ENCODE measurements around the gene RBFOX2. TPM values are rescaled to one million over a fixed set of nuclear protein-coding genes. Genes with fewer than 3 reads are reported as not detected.

RBFOX2 gene
- total RNA-seq, 2 experiments from 2014 or later: 0.99 to 1.9 TPM

DNA sequence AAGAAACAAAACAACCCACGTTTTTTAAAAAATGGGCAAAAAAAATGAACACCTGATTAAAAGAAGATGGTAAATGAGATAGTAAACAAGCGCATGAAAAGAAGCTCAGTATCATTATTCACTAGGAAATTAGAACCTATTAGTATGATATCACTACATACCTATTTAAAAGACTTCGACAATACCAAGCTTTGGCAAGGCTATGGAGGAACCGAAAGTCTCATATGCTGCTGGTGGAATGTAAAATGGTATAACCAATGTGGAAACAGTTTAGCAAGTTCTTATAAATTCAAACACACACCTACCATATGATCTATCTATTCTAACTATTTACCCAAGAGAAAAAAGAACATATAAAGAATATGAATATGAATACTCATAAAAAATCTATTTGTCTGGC is 167.2 kb downstream of the RBFOX2 start:
- Mint-ChIP-seq H3K27ac (no peak overlapping the region), H3K9me3 (ENCODE audit: low read depth) (no peaks in the 10 kb centered on the region), H3K36me3 (no peaks in the 10 kb centered on the region), H3K4me1 (no peaks in the 10 kb centered on the region), H3K27me3 (peaks cover 4% of the 10 kb centered on the region), H3K4me3 (no peak overlapping the region)
- no peak for DNase-seq
- CTCF ChIA-PET: no interaction called here
- no peak for ATAC-seq

DNA sequence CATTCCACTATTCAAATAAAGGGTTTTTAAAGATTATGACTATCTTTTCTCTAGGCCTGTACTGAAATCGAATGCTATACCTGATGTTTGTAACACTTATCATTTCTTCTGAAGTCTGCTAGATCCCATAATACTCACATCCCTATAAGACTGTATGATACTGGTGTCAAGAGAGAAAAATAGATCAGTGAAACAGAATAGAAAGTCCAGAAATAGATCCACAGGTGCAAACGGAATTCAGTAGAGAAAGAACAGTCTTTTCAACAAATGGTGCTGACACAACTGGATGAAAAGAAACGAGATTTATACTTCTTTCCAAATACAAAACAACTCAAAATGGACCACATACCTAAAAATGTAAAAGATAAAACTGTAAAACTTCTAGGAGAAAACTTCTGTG is 167.8 kb downstream of the RBFOX2 start:
- H3K4me3 Mint-ChIP-seq: no peak overlapping the region
- no peak overlapping the region for H3K27ac Mint-ChIP-seq
- CTCF ChIA-PET: no interaction called here
- H3K9me3 Mint-ChIP-seq (ENCODE audit: low read depth): no peaks in the 10 kb centered on the region
- ATAC-seq (no peak), DNase-seq (no peak)
- H3K36me3 Mint-ChIP-seq: no peaks in the 10 kb centered on the region
- H3K4me1 Mint-ChIP-seq: no peaks in the 10 kb centered on the region
- H3K27me3 Mint-ChIP-seq: peaks cover 4% of the 10 kb centered on the region

DNA sequence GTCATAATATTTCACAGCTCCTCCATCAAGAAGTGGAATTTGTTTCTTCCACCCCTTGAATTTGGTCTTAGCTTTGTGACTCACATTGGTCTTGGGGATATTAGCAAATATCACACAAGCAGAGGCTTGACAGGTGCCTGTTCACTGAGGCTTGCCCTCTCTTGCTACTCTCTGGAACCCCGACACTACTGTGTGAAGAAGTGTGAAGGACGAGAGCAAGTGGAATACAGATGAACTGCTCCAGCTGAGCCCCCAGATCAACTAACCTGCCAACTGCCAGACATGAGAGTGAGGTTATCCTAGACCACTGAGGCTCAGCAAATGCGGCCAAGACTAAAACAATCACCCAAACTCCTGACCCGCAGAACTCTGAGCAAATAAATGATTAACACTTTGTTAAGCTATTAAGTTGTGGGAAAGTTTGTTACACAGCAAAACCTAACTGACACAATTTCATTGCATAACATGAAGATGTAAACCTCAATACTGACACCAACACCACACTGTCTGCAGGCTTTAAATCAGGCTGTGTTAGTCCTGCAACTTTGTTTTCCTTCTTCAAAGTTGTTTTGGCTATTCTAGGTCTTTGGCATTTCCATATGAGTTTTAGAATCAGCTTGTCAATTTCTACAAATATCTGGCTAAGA is 168.4 kb downstream of the RBFOX2 start:
- Mint-ChIP-seq H3K4me3 (no peak overlapping the region), H3K4me1 (no peaks in the 10 kb centered on the region), H3K36me3 (no peaks in the 10 kb centered on the region), H3K27ac (no peak overlapping the region), H3K9me3 (ENCODE audit: low read depth) (no peaks in the 10 kb centered on the region), H3K27me3 (peaks cover 4% of the 10 kb centered on the region)
- CTCF ChIA-PET: no interaction called here
- ATAC-seq (no peak), DNase-seq (no peak)

DNA sequence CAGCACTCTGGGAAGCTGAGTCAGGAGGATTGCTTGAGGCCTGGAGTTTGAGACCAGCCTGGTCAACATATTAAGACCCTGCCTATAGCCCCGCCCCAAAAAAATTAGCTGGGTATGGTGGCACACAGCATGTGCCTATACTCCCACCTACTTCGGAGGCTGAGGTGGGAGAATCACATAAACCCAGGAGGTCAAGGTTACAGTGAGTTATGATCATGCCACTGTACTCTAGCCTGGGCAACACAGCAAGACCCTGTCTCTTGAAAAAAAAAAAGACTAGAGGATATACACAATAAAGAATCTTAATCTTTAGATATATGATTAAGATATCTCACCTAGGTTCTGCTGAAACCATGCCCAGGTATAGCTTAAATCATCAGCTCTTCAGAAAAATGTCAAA is 174.3 kb downstream of the RBFOX2 start:
- peaks cover 2% of the 10 kb centered on the region for H3K27me3 Mint-ChIP-seq
- H3K4me3 Mint-ChIP-seq: no peak overlapping the region
- CTCF ChIA-PET: no interaction called here
- no peaks in the 10 kb centered on the region for H3K9me3 Mint-ChIP-seq (ENCODE audit: low read depth)
- DNase-seq (no peak), ATAC-seq (no peak)
- no peaks in the 10 kb centered on the region for H3K36me3 Mint-ChIP-seq
- no peak overlapping the region for H3K27ac Mint-ChIP-seq
- H3K4me1 Mint-ChIP-seq: no peaks in the 10 kb centered on the region

DNA sequence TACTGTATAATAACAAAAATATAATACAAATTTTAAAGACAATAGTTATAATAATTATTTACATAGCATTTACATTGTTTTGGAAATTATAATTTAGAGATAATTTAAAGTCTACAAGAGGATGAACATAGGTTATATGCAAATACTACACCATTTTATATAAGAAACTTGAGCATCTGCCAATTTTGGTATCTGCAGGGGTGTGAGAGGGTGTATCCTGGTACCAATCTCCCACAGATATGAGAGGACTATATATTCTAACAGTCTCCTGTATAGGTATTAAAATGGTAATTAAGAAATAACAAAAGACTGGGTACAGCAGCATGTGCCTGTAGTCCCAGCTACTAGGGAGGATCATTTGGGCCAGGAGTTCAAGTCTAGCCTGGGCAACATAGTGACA is 176.5 kb downstream of the RBFOX2 start:
- Mint-ChIP-seq H3K4me3 (no peak overlapping the region), H3K27me3 (peaks cover 2% of the 10 kb centered on the region), H3K36me3 (no peaks in the 10 kb centered on the region), H3K9me3 (ENCODE audit: low read depth) (no peaks in the 10 kb centered on the region), H3K4me1 (no peaks in the 10 kb centered on the region), H3K27ac (no peak overlapping the region)
- ATAC-seq (no peak), DNase-seq (no peak)
- CTCF ChIA-PET: interaction anchor here (0.6 kb wide), 1 partner anchor 447 kb away, joined by 3 read pairs; no protein-coding TSS in a partner anchor

DNA sequence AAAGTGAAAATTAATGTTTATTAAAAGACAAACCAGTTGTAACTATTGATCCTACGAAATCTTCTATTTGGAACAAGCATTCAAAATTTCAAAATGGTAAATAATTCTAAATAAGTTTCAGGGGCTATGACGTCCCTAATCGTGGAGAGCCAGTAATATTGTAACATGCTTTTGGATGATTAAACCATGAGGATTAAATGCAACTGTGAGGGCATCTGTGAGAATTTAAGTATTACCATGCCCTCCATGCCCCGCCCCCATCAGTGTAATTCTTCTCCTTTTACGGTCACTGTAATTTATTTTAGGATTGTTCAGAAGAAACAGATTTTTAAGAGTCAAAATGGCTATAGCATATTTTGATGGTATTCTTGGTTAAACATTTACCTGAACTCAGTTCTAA is 177.8 kb downstream of the RBFOX2 start:
- DNase-seq: no peak
- ATAC-seq: no peak
- H3K4me3 Mint-ChIP-seq: no peak overlapping the region
- H3K27me3 Mint-ChIP-seq: no peaks in the 10 kb centered on the region
- CTCF ChIA-PET: no interaction called here
- no peaks in the 10 kb centered on the region for H3K4me1 Mint-ChIP-seq
- no peaks in the 10 kb centered on the region for H3K36me3 Mint-ChIP-seq
- no peak overlapping the region for H3K27ac Mint-ChIP-seq
- H3K9me3 Mint-ChIP-seq (ENCODE audit: low read depth): no peaks in the 10 kb centered on the region

DNA sequence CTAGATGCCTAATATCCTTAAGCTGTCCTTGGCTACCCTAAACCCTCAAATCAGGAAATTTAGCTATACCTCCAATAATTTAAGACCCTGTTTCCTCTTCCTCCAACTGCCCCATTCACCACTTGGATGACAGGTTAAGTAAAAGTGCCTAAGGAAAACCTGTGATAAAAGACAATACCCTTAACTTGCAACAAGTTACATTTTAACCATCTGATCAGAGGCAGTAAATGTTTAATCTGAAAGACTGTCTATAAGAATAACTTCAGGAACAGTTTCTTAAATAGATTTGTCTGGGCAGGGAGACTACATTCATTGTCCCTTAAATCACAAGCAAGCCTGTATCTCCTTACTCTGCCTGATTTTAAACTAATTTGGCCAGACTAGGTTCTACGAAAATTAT is 181.8 kb downstream of the RBFOX2 start:
- Mint-ChIP-seq H3K9me3 (ENCODE audit: low read depth) (no peaks in the 10 kb centered on the region), H3K27me3 (peaks cover 8% of the 10 kb centered on the region), H3K36me3 (no peaks in the 10 kb centered on the region), H3K27ac (no peak overlapping the region), H3K4me3 (no peak overlapping the region), H3K4me1 (no peaks in the 10 kb centered on the region)
- ATAC-seq (no peak), DNase-seq (no peak)
- CTCF ChIA-PET: interaction anchor here (1.1 kb wide), 1 partner anchor 9 kb away, joined by 4 read pairs; no protein-coding TSS in a partner anchor

DNA sequence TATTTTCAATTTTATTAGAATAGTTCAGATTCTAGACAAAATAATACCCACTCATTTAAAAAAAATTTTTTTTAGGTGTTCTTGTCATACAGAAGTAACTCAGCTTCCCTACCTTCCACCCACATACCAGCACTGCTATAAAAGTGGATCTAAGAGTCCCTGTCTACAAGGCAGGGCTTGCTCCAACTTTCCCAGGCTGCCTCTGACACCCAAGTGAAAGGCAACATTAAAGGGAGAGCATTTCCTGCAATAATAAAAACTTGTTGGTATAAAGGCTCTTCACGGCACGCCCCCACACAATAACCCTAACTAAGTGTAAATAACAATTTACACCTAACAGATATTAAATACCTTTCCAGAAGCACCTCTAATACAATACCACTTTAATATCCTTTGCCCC is 183.7 kb downstream of the RBFOX2 start:
- no peak overlapping the region for H3K27ac Mint-ChIP-seq
- H3K9me3 Mint-ChIP-seq (ENCODE audit: low read depth): no peaks in the 10 kb centered on the region
- H3K4me1 Mint-ChIP-seq: no peaks in the 10 kb centered on the region
- CTCF ChIA-PET: interaction anchor here (0.7 kb wide), 1 partner anchor 63 kb away, joined by 4 read pairs; no protein-coding TSS in a partner anchor
- DNase-seq: no peak
- ATAC-seq: no peak
- H3K36me3 Mint-ChIP-seq: no peaks in the 10 kb centered on the region
- H3K27me3 Mint-ChIP-seq: peaks cover 14% of the 10 kb centered on the region
- H3K4me3 Mint-ChIP-seq: no peak overlapping the region

DNA sequence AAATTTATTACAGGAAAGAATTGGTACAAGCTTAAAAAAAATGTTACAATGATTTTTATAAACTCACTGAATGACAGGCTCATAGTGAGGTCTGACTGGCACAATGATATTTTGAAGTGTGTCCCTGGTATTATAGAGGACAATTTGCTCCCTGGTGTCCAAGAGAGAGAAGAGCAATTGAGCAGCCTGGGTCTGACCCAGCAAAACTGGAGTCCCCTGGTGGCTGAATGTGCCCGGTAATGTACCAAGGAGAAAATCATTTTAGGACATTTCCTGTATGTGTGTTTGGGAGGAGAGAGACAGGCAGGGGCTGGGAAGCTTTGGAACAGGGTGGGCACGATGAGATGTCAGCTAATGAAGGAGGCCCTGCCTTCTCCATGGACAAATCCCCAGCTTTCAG is 185.7 kb downstream of the RBFOX2 start:
- ATAC-seq (no peak), DNase-seq (no peak)
- no peaks in the 10 kb centered on the region for H3K36me3 Mint-ChIP-seq
- peaks cover 26% of the 10 kb centered on the region for H3K27me3 Mint-ChIP-seq
- H3K4me1 Mint-ChIP-seq: no peaks in the 10 kb centered on the region
- CTCF ChIA-PET: no interaction called here
- H3K4me3 Mint-ChIP-seq: no peak overlapping the region
- H3K9me3 Mint-ChIP-seq (ENCODE audit: low read depth): no peaks in the 10 kb centered on the region
- no peak overlapping the region for H3K27ac Mint-ChIP-seq

DNA sequence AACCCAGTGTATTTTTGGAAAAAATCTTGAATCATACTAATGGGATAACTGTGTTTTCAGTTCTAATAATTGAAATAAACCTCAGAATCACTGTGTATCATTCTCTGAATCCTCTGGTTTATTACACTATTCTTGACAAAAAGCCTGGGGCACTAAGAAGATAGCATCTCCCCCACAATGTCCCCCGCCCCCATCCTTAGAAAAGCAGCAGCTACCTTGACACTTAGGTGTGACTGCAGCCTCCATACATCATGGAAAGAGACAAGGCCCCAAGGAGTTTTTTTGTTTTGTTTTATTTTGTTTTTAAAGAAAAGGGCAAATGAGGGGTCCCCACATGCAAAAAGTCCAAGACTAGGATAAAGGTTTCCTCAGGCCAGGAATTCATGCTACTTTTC is 186.1 kb downstream of the RBFOX2 start:
- CTCF ChIA-PET: no interaction called here
- no peak for DNase-seq
- H3K27ac Mint-ChIP-seq: no peak overlapping the region
- peaks cover 26% of the 10 kb centered on the region for H3K27me3 Mint-ChIP-seq
- H3K4me1 Mint-ChIP-seq: no peaks in the 10 kb centered on the region
- no peak for ATAC-seq
- no peaks in the 10 kb centered on the region for H3K36me3 Mint-ChIP-seq
- no peak overlapping the region for H3K4me3 Mint-ChIP-seq
- H3K9me3 Mint-ChIP-seq (ENCODE audit: low read depth): no peaks in the 10 kb centered on the region

DNA sequence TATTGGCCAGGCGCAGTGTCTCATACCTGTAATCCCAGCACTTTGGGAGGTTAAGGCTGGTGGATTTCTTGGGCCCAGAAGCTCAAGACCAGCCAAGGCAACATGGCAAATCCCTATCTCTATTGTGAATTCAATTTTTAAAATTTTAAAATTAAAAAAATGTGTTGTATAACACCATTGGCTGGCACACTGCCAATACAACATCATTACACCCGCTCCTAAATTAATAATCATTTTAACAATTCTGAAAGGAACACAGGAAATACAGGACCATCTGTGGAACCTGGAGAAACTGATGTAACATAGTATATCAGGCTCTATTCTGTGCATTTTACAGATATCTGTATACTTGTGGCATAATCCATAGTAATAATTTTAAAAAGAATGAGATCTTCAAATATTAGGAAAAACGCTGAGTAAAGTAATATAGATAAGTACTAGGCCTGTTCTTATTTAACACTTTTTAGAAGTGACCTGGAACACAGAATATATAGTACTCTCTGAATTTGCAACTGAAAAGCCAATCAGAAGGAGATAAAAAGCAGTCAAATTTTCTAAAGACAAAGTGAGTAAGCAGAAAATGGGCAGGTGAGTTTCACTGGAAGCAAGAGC is 186.6 kb downstream of the RBFOX2 start:
- DNase-seq (no peak), ATAC-seq (no peak)
- Mint-ChIP-seq H3K27ac (no peak overlapping the region), H3K27me3 (peaks cover 26% of the 10 kb centered on the region), H3K4me3 (no peak overlapping the region), H3K9me3 (ENCODE audit: low read depth) (no peaks in the 10 kb centered on the region), H3K36me3 (no peaks in the 10 kb centered on the region), H3K4me1 (no peaks in the 10 kb centered on the region)
- CTCF ChIA-PET: no interaction called here

DNA sequence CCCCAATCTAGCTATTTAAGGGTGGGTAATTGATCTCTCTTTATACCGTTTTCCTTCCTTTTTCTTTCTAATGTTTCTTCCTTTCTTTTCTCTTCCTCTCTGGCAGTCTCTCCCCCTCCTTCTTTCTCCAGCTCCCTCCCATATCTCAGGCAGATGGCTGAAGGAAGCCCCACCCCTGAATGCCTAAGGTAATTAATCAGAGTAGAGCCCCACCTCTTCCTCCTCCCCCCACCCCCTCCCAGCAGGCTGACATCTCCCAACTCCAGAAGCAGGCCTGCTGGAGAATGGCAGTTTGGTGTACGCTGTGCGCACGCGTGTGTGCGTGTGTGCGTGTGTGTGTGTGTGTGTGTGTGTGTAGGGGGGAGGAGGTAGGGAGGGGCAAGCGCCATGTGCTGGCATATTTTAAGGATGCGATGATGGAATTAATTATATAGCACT is 188.3 kb downstream of the RBFOX2 start:
- DNase-seq (no peak), ATAC-seq (no peak)
- CTCF ChIA-PET: no interaction called here
- no peak overlapping the region for H3K4me3 Mint-ChIP-seq
- H3K27me3 Mint-ChIP-seq: peaks cover 28% of the 10 kb centered on the region
- H3K9me3 Mint-ChIP-seq (ENCODE audit: low read depth): no peaks in the 10 kb centered on the region
- H3K4me1 Mint-ChIP-seq: peaks cover 10% of the 10 kb centered on the region
- H3K27ac Mint-ChIP-seq: no peak overlapping the region
- no peaks in the 10 kb centered on the region for H3K36me3 Mint-ChIP-seq

DNA sequence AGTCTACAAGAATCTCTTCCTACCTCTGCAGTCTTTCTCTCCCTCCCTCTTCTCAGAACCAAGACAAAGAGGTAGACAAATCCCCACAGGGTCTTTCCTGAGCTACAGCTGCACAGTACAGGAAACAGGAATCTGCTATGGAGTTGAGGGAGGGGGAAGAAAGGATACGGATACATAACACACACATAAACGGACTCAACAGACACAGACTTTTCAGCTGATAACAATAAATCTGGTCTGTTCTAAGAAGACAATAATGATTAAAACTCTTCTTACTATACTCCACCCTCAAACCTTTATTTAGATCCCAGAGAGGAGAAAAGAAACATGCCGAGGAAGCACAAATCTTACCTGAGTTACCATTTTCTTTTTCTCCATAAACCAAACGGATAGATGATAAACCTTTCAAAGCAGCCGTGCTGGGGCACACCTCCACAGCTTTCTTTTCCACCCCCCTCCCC is 188.8 kb downstream of the RBFOX2 start:
- Mint-ChIP-seq H3K27me3 (peaks cover 33% of the 10 kb centered on the region), H3K4me3 (no peak overlapping the region), H3K36me3 (no peaks in the 10 kb centered on the region), H3K4me1 (peaks cover 11% of the 10 kb centered on the region), H3K9me3 (ENCODE audit: low read depth) (no peaks in the 10 kb centered on the region), H3K27ac (no peak overlapping the region)
- DNase-seq: no peak
- no peak for ATAC-seq
- CTCF ChIA-PET: no interaction called here

DNA sequence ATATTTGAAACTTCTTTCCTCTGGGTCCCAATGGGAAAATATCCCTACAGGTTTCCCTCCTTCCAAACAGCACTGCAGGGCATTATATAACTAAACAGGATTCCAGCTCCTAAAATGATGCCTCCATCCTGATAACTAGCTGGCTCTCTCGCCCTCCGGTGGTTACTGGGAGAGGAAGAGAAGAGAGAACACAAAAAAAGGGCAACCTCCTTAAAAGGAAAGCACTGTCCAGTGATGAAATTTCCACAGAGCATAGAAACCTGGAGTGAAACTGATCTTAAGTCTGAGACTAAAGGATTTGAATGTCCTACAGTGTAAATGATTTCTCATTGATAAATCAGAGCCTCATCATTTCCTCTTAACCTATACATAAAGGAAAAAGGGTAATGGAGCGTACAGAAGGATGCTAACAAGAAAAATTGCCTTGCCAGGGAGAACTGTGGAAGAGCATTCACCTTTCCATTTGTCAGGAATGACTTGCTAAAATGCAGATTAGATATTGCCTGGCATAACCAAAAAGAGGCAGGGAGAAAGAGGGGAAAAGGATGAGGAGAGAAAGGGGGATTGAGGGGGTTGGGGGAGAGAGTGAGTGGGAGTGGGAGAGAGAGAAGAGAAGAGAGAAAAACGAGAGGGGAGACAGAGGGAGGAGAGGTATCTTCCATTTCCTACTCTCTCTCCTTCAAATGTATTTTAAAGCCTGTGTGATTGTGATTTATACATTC is 189.6 kb downstream of the RBFOX2 start:
- Mint-ChIP-seq H3K27me3 (peaks cover 32% of the 10 kb centered on the region), H3K36me3 (no peaks in the 10 kb centered on the region), H3K27ac (no peak overlapping the region), H3K4me3 (no peak overlapping the region), H3K4me1 (peaks cover 11% of the 10 kb centered on the region), H3K9me3 (ENCODE audit: low read depth) (no peaks in the 10 kb centered on the region)
- DNase-seq (no peak), ATAC-seq (peak; percentile 30)
- CTCF ChIA-PET: no interaction called here
